ENCODE data around the gene PRDM1. TPM values are rescaled to one million over a fixed set of nuclear protein-coding genes. Genes with fewer than 3 reads are reported as not detected.

The PRDM1 gene
- total and polyA plus RNA-seq, 2 of the 13 experiments (the other 11 are each of a cell fraction or from before 2014, with no cell fraction given), result 0.13 TPM; not detected in 1

DNA sequence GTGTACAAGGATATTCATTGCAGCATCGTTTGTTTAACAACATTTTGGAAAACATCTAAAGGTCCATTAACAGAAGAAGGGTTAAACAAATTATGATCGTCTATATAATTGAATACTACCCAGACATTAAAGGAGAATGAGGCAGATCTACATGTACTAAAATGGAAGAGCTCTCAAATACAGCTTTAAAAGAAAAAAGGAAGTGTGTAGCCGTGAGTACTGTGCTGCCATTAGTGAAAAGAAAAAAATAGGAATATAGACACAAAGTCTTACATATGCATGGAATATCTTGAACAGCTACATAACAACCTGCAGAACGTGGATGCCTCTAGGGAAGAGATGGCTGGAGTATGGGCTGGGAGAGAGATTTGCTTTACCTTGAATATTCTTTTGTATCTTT lies 37.9 kb downstream of the PRDM1 start (continued):
- TF ChIP-seq, protein P1, sequence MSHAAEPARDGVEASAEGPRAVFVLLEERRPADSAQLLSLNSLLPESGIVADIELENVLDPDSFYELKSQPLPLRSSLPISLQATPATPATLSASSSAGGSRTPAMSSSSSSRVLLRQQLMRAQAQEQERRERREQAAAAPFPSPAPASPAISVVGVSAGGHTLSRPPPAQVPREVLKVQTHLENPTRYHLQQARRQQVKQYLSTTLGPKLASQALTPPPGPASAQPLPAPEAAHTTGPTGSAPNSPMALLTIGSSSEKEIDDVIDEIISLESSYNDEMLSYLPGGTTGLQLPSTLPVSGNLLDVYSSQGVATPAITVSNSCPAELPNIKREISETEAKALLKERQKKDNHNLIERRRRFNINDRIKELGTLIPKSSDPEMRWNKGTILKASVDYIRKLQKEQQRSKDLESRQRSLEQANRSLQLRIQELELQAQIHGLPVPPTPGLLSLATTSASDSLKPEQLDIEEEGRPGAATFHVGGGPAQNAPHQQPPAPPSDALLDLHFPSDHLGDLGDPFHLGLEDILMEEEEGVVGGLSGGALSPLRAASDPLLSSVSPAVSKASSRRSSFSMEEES (CRISPR knock-in tag; IDR thresholded peaks at IDR 0.05), result no peak
- TF ChIP-seq SP4 (CRISPR knock-in tag; IDR thresholded peaks at IDR 0.05), result no peak
- TF ChIP-seq, protein P2, sequence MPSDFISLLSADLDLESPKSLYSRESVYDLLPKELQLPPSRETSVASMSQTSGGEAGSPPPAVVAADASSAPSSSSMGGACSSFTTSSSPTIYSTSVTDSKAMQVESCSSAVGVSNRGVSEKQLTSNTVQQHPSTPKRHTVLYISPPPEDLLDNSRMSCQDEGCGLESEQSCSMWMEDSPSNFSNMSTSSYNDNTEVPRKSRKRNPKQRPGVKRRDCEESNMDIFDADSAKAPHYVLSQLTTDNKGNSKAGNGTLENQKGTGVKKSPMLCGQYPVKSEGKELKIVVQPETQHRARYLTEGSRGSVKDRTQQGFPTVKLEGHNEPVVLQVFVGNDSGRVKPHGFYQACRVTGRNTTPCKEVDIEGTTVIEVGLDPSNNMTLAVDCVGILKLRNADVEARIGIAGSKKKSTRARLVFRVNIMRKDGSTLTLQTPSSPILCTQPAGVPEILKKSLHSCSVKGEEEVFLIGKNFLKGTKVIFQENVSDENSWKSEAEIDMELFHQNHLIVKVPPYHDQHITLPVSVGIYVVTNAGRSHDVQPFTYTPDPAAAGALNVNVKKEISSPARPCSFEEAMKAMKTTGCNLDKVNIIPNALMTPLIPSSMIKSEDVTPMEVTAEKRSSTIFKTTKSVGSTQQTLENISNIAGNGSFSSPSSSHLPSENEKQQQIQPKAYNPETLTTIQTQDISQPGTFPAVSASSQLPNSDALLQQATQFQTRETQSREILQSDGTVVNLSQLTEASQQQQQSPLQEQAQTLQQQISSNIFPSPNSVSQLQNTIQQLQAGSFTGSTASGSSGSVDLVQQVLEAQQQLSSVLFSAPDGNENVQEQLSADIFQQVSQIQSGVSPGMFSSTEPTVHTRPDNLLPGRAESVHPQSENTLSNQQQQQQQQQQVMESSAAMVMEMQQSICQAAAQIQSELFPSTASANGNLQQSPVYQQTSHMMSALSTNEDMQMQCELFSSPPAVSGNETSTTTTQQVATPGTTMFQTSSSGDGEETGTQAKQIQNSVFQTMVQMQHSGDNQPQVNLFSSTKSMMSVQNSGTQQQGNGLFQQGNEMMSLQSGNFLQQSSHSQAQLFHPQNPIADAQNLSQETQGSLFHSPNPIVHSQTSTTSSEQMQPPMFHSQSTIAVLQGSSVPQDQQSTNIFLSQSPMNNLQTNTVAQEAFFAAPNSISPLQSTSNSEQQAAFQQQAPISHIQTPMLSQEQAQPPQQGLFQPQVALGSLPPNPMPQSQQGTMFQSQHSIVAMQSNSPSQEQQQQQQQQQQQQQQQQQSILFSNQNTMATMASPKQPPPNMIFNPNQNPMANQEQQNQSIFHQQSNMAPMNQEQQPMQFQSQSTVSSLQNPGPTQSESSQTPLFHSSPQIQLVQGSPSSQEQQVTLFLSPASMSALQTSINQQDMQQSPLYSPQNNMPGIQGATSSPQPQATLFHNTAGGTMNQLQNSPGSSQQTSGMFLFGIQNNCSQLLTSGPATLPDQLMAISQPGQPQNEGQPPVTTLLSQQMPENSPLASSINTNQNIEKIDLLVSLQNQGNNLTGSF (CRISPR knock-in tag; IDR thresholded peaks at IDR 0.05), result no peak

DNA sequence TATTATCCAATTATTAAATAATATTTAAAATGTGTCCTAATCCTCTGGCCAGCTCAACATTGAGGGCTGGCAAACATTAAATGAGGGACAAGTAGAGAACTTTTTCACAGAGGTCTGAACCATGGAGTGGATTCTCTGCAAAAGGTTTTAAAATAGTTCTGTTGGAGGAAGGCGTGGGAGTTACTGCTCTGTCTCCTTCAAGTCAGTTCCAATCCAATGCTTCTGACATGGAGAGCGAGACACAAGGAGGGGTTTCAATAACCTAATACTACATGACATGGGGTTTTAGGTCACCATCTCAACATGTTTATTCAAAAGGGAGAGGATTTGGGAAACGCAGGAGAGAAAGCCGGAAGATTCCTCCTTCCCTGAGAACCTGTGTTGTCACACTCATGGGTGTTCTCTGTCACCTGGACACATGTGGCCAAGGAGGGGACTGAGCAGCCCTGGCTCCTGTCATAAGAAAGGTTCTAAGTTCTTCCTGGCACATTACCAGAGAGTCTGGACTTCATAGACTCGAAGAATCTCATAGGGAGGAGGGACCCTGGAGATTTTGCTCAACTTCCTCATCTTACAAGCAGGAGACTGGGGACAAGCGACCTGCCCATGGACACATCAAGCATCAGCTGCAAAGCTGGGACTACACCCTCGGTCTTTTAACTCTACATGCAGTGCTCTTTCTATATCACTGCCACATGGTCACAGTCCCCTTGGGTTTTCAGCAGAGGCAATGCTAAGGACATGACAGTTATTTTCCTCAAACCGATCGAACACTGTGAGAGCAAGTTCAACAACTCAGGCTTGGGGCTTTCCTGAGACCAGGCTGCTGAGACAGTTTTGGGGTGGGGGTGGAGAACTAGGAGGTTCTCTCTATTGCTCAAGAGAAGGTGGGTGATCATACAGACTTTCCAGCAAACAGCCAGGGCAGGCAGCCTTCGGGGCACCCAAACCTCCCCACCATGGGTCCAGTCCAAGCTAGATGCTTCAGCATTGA lies 38.6 kb downstream of the PRDM1 start:
- 0 out of 2 replicates have a peak, but pooled peaks cover 8% of the 10 kb centered on the region for H3K4me1 ChIP-seq (ENCODE audit: insufficient read depth, low read length)
- in situ Hi-C loops (cut with HindIII; ENCODE audit: extremely low pct_ligation_motif_present, low pct_unique_long_range_greater_than_20kb), result no loop called here
- ChIA-PET POLR2A (no interaction called here), CTCF (ENCODE audit: low intra/inter-chr PET ratio, low total read pairs) (no interaction called here)
- 26% methylated on average over 9 of the region's 10 CpGs for WGBS (ENCODE audit: low lambda C conversion rate)
- H2AFZ ChIP-seq (ENCODE audit: low read length), result no peak overlapping the region
- no peaks in the 10 kb centered on the region for H3K9me3 ChIP-seq (ENCODE audit: low read length)
- no peaks in the 10 kb centered on the region for H3K36me3 ChIP-seq (replicated peaks in 1 of 2; ENCODE audit: control insufficient read depth in 1 of 2, insufficient read depth in 2 of 2, low read length in 2 of 2)
- no peak for ATAC-seq
- H3K27ac ChIP-seq (ENCODE audit: extremely low read length, insufficient read depth, low read length), result no peak overlapping the region
- no peaks in the 10 kb centered on the region for H3K79me2 ChIP-seq (ENCODE audit: insufficient read depth, low read length)
- no peak for DNase-seq (ENCODE audit: low spot score)
- no TSS peak for BruUV-seq (replicated peaks)
- FAIRE-seq, result no peak
- H3K4me3 ChIP-seq (replicated peaks in 1 of 3; ENCODE audit: insufficient read depth in 1 of 3, low read depth in 2 of 3, low read length in 3 of 3), result no peak overlapping the region
- peaks cover 0 to 10% of the 10 kb centered on the region in 2 experiments; a peak in 2 of 5 replicates for H3K27me3 ChIP-seq (ENCODE audit: control insufficient read depth in 1 of 2, insufficient read depth in 2 of 2, low read length in 2 of 2)
- no peak overlapping the region for H3K9ac ChIP-seq (ENCODE audit: insufficient read depth, low read depth, low read length)
- intact Hi-C loops (cut with micrococcal nuclease; ENCODE audit: unreplicated experiment), result no loop called here
- no peaks in the 10 kb centered on the region for H4K20me1 ChIP-seq (ENCODE audit: insufficient read depth, low read length)
- TF ChIP-seq, protein P3, sequence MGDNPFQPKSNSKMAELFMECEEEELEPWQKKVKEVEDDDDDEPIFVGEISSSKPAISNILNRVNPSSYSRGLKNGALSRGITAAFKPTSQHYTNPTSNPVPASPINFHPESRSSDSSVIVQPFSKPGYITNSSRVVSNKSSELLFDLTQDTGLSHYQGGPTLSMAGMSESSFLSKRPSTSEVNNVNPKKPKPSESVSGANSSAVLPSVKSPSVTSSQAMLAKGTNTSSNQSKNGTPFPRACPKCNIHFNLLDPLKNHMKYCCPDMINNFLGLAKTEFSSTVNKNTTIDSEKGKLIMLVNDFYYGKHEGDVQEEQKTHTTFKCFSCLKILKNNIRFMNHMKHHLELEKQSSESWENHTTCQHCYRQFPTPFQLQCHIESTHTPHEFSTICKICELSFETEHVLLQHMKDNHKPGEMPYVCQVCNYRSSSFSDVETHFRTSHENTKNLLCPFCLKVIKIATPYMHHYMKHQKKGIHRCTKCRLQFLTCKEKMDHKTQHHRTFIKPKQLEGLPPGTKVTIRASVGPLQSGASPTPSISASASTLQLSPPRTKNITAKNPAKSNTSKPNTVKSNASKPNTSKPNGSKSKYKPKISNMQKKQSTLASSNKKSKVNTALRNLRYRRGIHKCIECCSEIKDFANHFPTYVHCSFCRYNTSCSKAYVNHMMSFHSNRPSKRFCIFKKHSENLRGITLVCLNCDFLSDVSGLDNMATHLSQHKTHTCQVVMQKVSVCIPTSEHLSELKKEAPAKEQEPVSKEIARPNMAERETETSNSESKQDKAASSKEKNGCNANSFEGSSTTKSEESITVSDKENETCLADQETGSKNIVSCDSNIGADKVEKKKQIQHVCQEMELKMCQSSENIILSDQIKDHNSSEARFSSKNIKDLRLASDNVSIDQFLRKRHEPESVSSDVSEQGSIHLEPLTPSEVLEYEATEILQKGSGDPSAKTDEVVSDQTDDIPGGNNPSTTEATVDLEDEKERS (CRISPR knock-in tag; IDR thresholded peaks at IDR 0.05), result no peak
- TF ChIP-seq MAFG (CRISPR knock-in tag; IDR thresholded peaks at IDR 0.05) (no peak), ZNF737 (CRISPR knock-in tag; IDR thresholded peaks at IDR 0.05; ENCODE audit: borderline replicate concordance) (no peak), GTF2F1 (IDR thresholded peaks at IDR 0.05; ENCODE audit: low read length) (no peak)
- H3K4me2 ChIP-seq (ENCODE audit: low read depth, low read length), result no peak overlapping the region
